ENCODE measurements around the gene HIPK2.

DNA sequence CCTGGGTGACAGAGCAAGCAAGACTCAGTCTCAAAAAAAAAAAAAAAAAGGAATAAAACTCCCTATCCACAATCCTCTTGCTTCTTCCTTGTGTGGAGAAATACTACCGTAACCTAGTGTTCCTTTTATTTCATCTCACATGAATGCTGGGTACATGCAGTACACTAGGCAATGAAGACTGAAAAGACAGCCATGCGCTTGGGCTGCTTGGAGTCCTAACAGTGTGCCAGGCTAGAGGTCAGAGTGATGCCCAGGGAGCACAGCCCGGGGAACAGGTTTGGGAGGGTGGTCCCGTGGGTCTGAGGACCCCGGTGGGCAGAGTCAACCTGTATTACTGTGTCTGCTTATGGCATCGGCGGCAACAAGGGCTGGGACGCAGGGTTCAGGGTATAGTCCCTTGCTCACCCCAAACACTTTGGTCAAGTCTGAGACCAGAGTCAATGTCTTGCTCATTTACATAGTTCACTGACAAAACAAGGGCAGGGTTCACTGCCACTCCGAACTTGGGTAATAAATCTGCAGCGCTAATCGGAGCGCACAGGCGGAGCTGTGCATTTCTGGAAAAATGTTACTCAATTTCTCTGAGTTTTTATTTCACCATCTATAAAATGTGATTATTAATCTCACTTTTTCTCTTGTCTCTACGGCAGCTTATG lies 136.3 kb downstream of the HIPK2 start:
- TF ChIP-seq, protein P1, sequence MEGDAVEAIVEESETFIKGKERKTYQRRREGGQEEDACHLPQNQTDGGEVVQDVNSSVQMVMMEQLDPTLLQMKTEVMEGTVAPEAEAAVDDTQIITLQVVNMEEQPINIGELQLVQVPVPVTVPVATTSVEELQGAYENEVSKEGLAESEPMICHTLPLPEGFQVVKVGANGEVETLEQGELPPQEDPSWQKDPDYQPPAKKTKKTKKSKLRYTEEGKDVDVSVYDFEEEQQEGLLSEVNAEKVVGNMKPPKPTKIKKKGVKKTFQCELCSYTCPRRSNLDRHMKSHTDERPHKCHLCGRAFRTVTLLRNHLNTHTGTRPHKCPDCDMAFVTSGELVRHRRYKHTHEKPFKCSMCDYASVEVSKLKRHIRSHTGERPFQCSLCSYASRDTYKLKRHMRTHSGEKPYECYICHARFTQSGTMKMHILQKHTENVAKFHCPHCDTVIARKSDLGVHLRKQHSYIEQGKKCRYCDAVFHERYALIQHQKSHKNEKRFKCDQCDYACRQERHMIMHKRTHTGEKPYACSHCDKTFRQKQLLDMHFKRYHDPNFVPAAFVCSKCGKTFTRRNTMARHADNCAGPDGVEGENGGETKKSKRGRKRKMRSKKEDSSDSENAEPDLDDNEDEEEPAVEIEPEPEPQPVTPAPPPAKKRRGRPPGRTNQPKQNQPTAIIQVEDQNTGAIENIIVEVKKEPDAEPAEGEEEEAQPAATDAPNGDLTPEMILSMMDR (IDR thresholded peaks at IDR 0.05; ENCODE audit: poor library complexity): no peak
- TF ChIP-seq EZH2 (IDR thresholded peaks at IDR 0.05; ENCODE audit: borderline replicate concordance) (no peak), EZH2phosphoT487 (IDR thresholded peaks at IDR 0.05; ENCODE audit: low read depth, severe bottlenecking, unreplicated experiment) (no peak)

All from hepatocyte (in vitro differentiated cells).